HG03575 (cell line): ENCODE results near the gene CTCFL.
"Not testable (repeated sequence)": the region's sequence is repeated elsewhere in the genome, so short reads cannot be mapped to it uniquely, and the experiment has no call there.

ENCODE experiments used
- ATAC-seq: cut with Tn5 transposase; IDR thresholded peaks from one replicate; pipeline ENCODE4 v1.9.1; 2021; ENCODE audit not compliant: unreplicated experiment, insufficient number of reproducible peaks, low FRiP score; ENCODE audit errors: extremely low read depth

Gene CTCFL

GRCh38 chr20:57517904-57518303, 7.0 kb downstream of the CTCFL start:
- no peak for ATAC-seq

GRCh38 chr20:57514273-57514751, 10.6 kb downstream of the CTCFL start:
- ATAC-seq: no peak

- ATAC-seq: no peak
Observed at GRCh38 chr20:57513199-57513598, 11.7 kb downstream of the CTCFL start.

- no peak for ATAC-seq
Observed at GRCh38 chr20:57512432-57512831, 12.5 kb downstream of the CTCFL start.

DNA sequence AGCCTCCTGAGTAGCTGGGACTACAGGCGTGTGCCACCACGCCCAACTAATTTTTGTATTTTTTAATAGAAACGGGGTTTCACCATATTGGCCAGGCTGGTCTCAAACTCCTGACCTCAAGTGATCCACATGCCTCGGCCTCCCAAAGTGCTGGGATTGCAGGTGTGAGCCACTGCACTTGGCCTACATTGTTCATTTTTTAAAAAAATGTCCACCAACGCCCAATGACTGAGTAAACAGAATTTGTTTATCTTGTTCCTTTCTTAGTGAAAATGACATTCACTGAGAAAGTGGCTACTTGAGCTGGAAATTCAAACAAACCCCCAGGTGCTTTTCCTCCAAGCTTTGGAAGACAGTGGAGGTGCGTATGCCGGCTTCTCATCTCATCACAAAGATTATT, 13.2 kb downstream of the CTCFL start:
- ATAC-seq: not testable (repeated sequence)

- ATAC-seq: no peak
Observed at GRCh38 chr20:57509665-57510237, 15.2 kb downstream of the CTCFL start.

DNA sequence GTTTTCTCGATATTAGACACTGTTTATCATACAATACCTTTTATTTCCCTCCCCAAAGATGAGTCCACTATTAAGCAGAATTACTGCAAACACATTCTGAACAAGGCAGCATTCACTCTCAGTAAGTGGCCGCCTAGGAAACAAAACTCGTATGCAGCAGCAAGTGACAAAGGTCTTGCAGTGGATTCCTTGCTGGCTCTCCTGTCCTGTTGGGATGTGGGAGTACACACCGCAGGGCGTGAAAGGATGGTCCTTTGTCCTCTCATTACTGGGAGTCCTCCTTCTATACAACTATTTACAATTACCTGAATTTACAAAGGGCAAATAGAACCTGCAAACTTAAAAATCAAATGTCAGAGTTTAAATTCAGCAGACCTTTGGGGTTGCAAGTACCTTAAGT, 16.1 kb downstream of the CTCFL start:
- no peak for ATAC-seq

- no peak for ATAC-seq
Observed at GRCh38 chr20:57508381-57508780, 16.6 kb downstream of the CTCFL start.

DNA sequence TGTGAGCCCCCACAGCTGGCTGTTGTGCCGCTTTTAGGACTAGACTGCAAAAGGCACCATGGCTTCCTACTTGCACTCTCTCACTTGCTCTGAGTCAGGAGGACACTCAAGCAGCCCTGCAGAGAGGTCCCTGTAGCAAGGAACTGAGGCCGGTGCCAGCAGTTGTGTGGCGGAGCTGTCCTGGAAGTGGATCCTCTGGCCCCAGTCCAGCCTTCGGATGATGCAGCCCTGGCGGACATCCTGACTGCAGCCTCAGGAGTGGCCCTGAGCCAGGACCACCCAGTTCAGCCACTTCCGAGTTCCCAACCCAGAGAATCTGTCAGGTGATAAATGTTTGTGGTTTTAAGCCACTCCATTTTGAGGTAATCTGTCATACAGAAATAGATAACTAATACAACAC, 17.5 kb downstream of the CTCFL start:
- ATAC-seq: no peak

GRCh38 chr20:57505979-57506378, 19.0 kb downstream of the CTCFL start:
- ATAC-seq: no peak

GRCh38 chr20:57504411-57504810, 20.5 kb downstream of the CTCFL start:
- no peak for ATAC-seq

- no peak for ATAC-seq
Observed at GRCh38 chr20:57503035-57503658, 21.8 kb downstream of the CTCFL start.

- ATAC-seq: no peak
Observed at GRCh38 chr20:57502336-57502700, 22.6 kb downstream of the CTCFL start.

GRCh38 chr20:57501461-57502335, 23.2 kb downstream of the CTCFL start:
- no peak for ATAC-seq

DNA sequence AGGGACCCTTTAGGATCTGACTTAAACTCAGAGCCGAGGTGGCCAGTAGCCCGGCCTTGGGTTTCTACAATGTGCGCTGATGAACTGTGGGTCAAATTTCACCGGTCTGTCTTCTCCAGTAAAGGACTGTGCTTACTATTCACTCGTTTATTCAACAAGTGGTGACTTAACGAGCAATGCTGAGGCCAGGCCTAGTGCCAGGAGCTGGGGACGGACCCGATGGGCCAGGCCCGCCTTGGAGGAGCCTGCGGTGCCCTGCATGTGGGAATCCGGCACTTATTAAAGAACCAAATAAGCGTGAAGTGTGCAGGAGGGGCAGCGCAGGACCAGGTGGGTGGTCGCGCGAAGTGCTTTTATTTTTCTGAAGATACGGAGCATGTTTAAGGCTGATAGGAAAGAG, 24.0 kb downstream of the CTCFL start:
- ATAC-seq: no peak

- ATAC-seq: no peak
Observed at GRCh38 chr20:57500235-57500634, 24.7 kb downstream of the CTCFL start.

DNA sequence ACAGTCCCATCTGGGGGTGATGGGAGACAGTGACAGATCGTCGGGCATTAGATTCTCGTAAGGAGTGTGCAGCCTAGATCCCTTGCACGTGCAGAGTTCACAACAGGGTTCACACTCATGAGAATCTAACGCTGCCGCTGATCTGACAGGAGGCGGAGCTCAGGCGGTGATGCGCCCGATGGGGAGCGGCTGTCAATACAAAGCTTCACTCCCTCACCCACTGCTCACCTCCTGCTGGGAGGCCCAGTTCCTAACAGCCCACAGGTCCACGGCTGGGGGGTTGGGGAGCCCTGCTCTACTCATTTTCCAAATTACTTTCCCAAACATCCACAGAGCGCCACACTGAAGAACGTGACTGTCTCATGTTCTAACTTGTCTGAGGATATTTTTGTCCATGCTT, 25.3 kb downstream of the CTCFL start:
- no peak for ATAC-seq

DNA sequence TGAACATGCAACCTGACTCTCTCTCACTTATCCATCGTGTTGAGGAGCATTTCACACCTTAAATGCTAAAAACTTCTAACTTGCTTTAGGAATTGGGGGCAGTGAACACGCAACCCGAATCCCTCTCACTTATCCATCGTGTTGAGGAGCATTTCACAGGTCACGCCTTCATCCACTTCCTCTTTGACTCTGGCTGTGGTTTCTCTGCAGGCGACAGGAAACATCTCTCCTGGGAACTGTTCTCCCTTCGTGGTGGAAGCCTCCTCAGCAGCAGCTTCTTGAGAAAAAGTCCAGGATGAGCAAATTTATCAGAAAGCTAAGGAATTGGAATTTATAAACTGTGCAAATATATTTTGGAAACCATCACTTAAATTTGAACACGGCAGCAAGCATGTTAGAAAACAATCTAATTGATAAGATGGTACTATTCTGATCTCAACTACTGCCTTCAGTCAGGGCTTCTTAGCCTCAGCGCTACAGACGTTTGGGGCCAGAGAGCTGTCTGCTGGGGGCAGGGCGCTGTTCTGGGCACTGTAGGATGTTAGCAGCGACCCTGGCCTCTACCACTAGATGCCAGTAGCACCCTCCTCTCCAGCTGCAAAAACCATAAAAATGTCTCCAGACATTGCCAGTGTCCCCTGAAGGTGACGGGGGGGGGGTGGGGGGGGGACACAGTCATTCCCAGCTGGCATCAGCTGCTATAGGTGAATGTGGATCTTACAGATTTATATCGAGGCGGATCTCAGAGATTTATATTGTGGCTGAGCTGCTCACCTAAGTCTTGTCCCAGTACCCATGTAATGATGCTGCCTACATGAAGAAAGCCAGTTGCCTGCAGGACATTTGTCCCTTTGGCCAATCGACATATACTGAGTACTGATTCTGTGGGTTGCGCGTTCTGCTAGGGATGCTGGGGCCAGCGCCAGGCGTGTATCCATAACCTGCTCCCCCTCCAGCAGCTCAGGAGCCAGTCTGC, 26.2 kb downstream of the CTCFL start:
- no peak for ATAC-seq

GRCh38 chr20:57496592-57496991, 28.3 kb downstream of the CTCFL start:
- no peak for ATAC-seq
